HG03378 (cell line): ENCODE results near the gene TMEM222.
A peak's percentile ranks its signal among the peaks of the same experiment; 100 is the strongest.

ENCODE experiments used
- ATAC-seq: cut with Tn5 transposase; IDR thresholded peaks from one replicate; pipeline ENCODE4 v1.9.1; 2021; ENCODE audit warnings: mild to moderate bottlenecking, moderate library complexity; ENCODE audit not compliant: unreplicated experiment

The TMEM222 gene

DNA sequence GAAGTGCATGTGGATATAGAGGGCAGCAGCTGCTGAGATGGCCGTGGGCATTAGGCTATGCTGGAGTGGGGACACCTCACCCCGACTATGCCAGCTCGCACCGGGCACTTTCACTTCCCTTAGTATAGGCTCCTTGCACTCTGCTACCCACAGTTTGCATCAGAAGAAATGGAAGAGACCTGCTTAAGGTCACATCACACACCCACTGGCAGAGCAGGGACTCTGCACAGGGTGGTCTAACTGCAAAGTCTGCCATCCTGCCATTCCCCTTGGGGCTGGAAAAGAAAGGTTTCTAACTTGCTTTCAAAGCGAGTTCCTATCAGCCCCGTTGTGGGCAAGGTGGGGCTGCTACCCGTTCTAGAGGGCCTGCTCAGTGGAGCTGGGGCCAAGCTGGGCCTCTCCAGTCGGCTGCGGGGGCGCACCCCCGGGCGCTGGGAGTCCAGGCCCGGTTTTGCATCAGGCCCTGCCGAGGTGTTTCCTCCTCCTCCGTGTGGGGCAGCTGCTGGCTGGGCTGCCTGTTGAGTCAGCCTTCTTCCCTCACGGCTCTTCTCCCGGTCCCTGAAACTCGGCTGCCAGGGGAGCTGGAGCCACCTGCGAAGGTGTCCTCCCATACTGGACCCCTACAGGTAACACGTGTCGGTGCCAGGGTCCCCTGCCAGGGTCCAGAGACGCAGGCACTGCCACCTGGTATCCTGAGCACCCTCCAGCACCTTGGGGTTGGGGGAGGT is 19.7 kb downstream of the TMEM222 start, which contains the start of gene SYTL1:
Gene SYTL1, plus strand, starts transcription at position 498 of the 728 bp plus-strand sequence. CDS start 3,313 bp downstream, outside the sequence.
- ATAC-seq = peak; percentile 43

DNA sequence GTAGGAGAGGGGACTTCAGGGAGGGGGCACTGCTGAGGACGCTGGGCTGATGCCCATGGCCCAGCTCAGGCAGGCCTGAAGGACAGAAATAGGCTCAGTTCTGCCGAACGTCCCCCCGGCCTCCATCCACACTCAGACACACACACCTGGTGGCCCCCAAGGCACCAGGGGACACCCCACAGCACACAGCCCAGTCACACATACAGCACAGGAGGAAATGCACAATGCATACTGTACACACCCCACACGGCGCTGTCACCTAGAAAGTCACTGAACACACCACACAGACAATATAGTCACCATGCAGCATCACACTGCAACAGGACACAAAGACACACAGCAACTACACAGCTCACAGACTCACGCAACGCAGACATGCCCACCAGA is 20.4 kb downstream of the TMEM222 start:
- ATAC-seq = no peak

DNA sequence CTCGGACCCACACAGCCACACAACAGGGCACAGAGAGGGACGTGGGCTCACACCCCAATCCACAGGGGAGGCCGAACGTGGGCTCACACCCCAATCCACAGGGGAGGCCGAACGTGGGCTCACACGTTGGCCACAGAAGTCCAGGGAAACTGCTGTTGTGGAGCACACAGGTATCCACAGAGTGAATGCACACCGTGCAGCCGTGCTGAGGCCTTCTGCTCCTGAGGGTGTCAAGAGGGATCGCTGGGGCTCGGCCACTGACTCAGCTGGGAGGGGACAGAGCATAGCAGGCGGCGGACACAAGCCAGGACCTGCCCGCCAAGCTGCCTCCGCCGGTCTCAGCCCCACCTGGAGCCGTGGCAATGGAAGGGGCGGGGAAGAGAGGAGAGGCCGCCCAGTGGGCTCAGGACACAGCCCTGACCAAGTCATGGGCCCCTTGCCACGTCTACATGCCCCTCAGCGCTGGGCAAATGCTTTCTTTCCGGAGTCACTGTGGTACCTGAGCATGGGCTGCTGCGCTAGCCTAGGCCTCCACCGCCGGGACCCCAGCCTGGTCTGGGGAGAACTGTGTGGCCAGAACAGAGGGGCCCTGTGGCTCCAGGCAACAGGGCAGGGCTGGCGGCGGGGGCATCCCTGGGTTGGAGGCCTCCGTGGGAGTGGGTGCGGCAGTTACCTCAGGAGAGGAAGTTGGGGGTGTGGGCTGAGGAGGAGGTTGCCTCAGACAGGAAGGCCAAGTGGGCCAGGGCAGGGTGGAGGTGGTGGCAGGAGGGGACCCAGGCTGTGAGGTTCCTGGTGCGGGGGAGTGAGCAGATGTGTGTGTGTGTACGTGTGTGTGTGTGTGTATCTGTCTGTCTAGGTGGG is 21.0 kb downstream of the TMEM222 start:
- no peak for ATAC-seq

DNA sequence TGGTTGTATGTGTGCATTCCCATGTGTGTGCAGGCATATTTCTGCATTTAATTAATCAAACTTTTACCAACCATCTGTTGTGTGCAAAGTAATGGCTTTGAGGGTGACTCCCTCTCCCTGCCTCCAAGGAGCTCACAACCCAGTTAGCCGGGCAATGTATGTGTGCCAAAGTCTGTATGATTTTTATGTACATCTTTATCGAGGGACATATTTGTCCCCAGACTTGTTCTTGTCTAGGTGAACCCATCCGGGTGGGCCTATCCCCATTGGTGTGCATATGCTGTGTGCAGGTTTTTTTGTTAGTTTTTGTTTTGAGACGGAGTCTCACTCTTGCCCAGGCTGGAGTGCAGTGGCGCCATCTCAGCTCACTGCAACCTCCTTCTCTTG is 21.7 kb downstream of the TMEM222 start:
- no peak for ATAC-seq

DNA sequence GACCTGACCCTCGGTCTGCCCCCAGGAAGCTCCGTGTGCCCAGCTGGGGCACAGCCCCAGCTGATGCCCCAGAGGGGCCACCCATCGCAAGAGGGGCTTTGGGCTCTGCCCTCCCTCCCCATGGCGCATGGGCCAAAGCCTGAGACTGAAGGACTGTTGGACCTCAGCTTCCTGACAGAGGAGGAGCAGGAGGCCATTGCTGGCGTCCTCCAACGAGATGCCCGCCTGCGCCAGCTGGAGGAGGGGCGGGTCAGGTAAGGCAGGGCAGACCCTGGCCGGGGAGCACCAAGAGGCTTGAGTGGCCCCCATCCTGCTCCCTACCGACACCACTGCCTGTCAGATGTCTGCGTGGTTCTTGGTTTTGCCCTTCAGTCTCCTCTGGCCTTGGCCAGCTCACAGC is 23.3 kb downstream of the TMEM222 start:
- no peak for ATAC-seq

DNA sequence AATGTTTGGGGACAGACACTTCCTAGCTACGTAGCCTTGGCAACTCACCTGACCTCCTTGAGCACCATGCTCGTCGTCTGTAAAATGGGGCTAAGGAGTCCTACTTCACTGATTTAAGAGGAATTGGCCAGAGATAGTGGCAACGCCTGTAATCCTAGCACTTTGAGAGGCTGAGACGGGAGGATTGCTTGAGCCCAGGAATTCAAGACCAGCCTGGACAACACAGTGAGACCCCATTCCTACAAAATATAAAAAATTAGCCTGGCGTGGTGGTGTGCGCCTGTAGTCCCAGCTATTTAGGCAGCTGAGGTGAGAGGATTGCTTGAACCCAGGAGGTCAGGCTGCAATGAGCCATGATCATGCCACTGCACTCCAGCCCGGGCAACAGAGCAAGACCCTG is 24.4 kb downstream of the TMEM222 start:
- ATAC-seq = no peak

DNA sequence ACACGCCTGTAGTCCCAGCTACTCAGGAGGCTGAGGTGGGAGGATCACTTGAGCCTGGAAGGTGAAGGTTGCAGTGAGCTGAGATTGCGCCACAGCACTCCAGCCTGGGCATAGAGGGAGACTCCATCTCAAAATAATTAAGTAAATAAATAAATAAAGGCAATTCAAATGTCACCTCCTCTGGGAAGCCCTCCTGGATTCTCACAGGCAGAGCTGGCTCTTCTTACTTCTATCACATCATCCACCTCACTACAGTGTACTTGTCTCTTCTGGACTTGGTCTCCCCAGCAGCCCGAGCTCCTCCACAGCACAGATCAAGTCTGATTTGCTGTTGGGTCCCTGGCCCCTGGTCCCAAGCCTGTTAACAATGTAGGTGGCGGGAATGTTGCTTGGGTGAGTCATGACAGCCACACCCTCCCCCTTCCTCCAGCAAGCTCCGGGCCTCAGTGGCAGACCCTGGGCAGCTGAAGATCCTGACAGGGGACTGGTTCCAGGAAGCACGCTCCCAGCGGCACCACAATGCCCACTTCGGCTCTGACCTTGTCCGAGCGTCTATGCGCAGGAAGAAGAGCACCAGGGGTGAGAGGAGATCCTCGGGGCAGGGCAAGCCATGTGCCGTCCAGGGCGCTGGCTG is 25.1 kb downstream of the TMEM222 start:
- ATAC-seq = no peak

DNA sequence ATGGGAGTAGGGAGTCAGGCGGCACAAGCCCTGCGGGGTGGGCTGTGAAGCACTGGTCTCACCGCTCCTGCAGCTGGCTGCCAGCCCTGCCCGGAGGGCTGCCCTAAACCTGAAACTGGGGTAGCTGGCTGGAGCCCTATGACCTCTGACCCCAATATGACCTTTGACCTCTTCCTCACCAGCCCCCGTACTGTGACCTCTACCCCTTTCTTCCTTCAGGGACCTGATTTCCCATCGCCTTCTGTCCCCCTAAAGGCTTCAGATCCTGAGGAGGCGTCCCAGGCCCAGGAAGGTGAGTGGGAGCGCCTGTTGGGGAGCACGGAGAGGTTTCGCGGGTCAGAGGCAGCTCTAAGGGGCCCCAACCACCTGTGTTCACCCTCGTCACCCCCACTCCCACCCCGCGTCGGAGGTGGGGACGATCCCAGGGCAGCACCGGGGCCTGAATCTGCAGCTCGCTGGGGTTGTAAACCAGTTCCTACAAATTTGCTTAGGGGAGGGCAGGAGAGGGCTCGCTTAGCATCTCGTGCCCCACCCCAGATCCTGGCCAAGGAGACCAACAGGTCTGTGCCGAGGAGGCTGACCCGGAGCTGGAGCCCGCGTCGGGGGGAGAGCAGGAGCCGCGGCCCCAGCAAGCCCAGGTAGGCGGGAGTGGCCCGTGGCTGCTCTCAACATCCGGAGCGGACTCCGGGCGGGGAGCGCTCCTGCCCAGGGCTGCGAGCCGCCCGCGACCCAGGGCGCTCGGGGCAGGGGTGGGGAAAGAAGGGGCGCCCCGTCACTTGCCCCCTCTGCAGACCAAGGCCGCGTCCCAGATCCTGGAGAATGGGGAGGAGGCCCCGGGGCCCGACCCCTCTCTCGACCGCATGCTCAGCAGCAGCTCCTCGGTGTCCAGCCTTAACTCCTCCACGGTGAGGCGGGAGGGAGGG is 27.2 kb downstream of the TMEM222 start:
- no peak for ATAC-seq

DNA sequence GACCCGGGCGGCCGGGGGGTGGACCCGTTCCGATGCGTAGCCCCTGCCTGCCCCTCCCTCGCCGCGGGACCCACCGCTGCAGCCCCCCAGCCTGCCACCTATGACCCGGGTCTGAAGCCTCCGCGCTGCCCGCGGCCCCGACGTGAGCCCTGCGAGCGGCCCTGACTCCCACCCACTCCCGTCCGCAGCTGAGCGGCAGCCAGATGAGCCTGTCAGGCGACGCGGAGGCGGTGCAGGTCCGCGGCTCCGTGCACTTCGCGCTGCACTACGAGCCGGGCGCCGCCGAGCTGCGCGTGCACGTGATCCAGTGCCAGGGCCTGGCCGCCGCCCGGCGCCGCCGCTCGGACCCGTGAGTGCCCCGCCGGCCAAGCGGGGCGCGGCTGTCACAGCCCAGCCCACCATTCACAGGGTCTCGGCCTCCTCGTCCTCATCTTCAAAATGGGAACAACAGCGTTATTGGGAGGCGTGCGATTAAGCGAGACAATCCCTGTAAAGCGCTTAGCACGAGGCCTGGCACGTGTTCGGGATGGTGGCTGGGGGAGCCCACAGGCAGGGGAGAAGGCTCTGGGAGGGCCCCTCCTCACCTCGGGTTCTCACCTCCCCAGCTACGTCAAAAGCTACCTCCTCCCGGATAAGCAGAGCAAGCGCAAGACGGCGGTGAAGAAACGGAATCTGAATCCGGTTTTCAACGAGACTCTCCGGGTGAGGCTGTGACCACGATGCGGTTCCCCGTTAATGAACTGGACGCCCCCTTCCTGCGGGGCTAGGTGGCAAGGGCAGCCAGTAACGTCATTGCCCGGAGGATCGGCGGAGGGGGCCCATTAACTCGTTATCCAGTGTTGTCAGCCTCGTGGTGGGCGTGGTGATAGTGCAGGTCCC is 28.1 kb downstream of the TMEM222 start:
- ATAC-seq = no peak

DNA sequence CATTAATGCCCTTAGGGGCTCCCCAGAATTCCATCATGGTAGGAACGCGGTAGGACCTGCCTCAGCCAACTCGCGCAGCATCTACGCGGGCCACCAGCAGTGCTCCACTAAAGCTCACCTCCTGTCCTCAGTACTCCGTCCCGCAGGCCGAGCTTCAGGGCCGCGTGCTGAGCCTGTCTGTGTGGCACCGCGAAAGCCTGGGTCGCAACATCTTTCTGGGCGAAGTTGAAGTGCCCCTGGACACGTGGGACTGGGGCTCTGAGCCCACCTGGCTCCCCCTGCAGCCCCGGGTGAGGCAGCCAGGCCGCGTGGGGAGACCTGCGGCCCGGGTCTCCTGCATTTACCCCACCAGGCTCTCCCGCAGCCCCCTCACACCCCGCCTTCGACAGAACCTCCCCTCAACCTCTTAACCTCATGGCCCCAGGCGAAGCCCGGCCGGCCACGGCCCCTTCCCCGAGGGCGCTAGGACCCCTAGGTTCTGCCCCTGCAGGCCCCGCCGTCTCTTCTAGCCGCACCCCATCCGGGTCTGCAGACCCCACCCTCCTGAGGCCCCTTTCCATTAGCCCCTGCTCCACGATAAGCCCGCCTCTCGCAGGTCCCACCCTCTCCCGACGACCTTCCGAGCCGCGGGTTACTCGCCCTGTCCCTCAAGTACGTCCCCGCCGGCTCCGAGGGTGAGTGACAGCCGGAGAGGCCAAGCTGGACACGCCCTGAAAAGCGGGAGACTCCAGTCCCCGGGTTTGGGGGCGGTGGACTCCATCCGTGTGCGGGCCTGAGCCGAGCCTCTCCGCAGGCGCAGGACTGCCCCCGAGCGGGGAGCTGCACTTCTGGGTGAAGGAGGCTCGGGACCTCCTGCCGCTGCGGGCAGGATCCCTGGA is 28.9 kb downstream of the TMEM222 start:
- ATAC-seq = no peak

DNA sequence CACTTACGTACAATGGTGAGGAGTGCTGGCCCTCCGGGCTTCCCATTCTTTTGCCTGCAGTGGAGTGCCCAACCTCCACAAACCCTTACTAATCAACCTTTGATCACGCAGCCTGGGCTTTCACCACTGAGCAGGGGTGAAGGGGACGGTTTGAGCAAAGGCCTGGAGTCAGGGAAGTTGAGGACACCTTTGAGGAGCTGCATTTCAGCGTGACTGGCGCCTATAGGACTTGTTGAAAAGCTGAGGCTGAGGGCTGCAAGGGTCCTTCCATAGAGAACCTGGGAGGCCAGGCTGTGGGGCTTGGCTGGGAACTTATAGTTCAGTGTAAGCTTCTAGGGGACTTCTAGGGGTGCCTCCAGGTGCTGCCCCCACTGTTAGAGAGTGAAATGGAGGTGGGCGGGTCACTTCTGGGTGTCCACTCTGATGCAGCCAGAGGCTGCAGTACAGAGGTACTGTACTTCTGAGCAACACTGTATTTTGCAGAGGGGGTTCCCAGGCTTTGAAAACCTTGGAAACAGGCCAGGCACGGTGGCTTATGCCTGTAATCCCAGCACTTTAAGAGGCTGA is 29.7 kb downstream of the TMEM222 start:
- ATAC-seq = no peak

DNA sequence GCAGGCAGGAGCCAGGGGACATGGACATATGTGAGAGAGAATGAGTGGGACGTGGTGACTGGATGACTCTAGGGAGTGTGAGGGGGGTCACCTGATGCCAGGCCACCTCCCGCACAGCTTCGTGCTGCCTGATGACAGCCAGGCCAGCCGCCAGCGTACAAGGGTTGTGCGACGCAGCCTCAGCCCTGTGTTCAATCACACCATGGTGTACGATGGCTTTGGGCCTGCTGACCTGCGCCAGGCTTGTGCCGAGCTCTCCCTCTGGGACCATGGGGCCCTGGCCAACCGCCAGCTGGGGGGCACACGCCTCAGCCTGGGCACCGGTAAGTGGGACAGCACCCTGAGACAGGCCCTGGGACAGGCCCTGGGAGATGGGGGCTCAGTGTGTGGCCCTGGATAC is 31.2 kb downstream of the TMEM222 start:
- ATAC-seq = no peak

DNA sequence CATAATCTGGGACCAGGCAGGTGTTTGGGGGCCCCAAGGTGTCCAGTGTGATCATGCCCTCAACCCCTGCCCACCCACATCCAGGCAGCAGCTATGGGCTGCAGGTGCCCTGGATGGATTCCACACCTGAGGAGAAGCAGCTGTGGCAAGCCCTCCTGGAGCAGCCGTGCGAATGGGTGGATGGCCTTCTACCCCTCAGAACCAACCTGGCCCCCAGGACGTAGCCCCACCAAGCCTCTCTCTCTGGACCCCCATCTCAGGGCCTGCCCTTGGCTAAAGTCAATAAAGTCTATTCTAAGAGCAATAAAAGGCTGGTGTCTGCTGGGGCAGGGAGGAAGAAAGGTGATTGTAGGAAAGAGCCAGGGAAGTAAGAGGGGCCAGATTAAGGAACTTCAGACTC is 31.7 kb downstream of the TMEM222 start:
- no peak for ATAC-seq

DNA sequence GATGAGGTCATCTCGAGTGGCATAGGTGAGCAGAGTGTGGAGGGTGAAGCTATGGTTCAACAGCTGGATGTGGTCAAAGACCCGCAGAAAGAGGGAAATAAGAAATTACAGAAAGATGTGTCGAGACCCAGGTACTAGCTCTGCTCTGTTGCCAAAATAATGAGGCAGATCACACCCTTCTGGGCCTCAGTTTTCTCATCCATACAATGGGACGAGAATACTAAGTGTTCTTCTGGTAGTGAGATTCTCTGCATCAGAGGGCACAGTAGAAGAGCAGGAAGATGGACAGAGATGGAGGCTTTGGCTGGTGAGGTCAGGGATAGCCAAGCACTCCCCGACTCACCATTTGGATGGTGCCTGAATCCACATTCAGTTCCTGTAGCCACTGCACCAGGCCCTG is 33.7 kb downstream of the TMEM222 start:
- no peak for ATAC-seq

DNA sequence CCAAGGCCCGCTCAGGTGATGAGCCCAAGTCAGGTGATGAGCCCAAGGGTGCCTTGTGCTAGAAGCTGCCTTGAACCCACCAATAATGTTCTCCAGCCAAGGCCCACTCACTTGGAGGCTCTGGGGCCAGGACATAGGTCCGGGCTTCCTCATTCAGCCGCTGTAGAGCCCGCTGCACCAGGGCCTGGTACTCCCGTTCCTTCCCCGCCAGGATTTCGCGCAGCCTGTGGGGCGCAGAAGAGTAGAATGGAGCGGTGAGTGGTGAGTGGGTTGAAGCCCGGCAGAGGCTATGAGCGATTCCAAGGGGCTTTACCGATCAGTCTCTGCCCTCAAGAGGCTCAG is 34.3 kb downstream of the TMEM222 start:
- ATAC-seq = no peak

DNA sequence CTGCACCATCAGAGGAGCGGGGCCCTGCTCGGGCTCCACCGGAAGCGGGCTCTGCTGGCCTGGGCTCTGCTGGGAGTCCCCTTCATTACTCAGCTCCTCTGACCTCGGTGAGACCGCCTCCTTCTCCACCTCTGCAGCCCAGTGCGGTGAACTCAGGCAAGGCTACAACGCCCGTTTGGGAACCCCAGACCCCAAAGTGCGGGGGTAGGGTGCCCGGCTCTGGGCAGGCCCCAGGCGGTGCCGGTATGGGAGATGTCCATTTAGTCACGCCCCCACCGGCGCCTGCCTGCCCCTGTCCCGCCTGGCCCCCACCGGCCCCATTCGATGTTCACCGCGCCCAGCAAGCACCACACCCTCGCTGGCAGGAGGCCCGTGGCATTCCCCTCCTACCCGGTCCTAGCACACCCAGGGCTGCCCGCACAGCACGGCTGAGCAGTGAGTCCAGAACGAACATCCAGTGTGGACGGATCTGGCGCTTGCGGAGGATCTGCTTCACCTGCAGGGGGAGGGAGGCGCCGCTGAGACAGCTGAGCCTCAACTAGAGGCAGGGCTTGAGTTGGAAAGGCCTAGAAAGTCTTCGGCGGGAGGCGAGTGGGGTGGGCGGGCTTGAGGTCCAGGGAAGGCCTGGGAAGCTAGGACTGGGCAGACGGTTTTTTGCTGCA is 34.8 kb downstream of the TMEM222 start:
- ATAC-seq = no peak

DNA sequence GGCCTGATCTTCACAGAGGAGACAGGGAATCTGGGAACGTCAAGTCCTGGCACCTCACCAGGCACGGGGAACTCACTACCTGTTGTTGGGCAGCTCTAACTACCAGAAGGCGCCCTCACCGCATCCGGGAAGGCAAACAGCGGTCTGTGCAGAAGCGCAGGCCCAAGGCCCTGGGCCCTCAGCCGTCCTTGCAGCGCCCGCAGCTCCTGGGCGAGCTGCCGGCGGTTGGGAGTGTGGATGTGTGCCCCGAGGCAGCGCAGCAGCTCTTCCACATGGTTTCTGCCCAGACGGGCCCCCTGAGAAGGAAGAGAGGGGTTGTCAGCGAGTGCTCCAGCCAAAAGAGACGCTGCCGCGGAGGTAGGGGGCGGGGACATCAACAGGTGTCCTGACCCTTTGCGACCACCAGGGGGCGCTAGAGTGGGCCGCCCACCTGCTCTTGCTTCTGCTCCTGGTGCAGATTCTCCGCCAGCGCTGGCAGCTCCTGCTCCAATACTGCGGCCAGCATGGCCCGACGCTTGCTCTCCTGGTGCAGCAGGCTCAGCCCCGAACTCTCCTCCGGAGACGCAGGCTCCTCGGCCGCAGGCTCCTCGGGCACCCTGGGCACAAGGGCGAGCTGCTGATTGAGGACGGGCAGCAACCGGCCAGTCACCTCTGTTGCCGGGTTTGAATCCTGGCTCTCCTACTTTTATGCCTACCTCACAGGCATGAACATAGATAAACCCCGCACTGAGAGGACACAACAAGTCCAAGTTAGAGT is 35.5 kb downstream of the TMEM222 start:
- no peak for ATAC-seq
